ENCODE measurements around the gene PSEN2.
"Not testable (repeated sequence)": the region's sequence is repeated elsewhere in the genome, so short reads cannot be mapped to it uniquely, and the experiment has no call there.

Gene PSEN2

GRCh38 chr1:226870401-226871279 lies at the start of gene PSEN2:
Gene PSEN2 (plus strand): TSS chr1:226870616. CDS start chr1:226881908, 11,292 bp downstream.
- peak; percentile 17 to 18 for DNase-seq

DNA sequence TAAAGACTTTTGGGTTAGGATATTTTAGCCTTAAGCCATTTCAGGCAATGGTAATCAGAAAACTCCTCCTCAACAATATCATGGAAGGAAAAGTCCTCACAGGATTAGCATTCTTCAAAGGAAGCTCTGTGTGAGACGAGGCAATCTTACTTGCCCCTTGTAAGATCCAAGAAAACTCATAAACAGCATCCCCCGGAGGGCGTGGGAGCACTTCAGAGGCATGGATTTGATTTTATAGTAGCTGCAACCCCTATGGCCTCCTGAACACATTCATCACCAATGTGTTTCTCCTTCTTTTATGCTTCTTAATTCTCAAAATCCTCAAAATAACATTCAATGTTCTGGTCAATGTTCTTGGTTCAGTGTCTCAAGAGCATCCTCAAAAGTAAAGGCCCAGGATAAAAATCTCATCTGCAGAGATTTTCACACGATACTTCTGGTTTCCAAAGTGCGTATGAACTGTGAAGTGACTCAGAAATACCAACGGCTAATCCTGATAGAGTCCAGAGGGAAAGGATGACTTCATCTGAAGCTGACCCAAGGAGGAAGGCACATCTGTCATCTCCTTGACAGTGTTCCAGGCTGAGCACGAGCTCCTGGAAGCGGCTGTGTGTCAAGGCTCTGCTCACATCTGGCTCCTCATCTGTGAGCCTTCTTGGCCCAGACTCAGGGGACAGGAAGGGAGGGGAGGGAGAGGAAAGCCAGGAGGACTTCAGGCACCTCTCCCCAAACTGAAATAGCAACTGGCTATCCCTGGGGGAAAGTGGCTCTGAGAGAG lies 49.3 kb upstream of the PSEN2 start:
- no peak for DNase-seq

DNA sequence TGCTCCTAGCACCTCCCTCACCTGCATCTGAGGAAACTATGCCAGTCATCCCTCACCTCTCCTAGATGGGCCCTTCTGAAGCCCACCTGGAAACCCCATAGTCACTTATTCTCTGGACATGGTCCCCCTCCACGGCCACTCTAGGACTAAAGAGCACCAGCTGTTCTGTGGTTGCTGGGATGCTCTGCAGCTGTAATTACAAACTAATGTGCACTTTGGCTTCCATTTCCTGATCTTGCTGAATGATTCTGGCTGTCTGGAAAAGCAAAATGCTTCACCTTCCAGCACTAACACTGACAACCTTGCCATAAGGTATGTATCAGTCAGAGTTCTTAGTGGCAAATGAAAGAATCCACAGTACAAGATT lies 48.7 kb upstream of the PSEN2 start:
- DNase-seq: no peak

GRCh38 chr1:226823643-226824042 lies 46.8 kb upstream of the PSEN2 start:
- DNase-seq: no peak

- DNase-seq: no peak
Measured at GRCh38 chr1:226825037-226825745, 45.2 kb upstream of the PSEN2 start.

DNA sequence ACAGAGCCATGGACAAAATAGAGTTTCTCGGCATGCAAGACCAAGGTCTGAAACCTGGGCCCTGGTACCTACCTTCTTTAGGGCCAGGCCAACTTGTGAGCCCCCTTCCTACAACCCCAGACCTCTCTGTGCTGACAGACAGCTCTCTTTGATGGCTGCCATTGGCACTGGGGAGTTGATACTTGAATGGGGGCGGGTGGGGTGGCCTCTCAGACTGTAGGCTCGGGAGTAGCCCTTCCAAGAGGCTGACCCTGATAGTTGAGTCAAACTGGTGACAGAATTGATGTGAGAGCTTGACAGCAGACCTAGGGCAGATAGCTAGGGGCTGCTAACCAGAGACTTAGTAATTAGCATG lies 44.7 kb upstream of the PSEN2 start:
- DNase-seq: no peak

GRCh38 chr1:226826479-226827261 lies 43.7 kb upstream of the PSEN2 start:
- DNase-seq: no peak

DNA sequence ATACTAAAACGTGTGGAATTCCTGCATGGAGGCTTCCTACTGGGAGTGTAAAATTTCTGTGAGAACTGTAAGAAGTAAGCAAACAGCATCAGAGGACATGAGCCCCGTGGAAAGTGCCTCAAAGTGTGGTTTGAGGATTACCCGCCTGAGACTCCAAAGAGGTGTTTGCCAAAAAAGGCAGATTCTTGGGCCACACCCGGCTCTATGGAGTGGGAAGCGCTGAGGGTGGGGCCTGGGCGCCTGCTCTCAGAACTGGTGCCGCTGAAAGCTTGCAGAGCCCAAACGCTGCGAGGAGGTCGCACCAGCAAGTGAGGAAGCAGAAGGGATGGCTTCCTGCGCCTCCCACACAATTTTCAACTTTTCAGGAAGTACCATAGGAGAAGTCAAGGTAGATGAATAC lies 43.0 kb upstream of the PSEN2 start:
- no peak for DNase-seq

DNA sequence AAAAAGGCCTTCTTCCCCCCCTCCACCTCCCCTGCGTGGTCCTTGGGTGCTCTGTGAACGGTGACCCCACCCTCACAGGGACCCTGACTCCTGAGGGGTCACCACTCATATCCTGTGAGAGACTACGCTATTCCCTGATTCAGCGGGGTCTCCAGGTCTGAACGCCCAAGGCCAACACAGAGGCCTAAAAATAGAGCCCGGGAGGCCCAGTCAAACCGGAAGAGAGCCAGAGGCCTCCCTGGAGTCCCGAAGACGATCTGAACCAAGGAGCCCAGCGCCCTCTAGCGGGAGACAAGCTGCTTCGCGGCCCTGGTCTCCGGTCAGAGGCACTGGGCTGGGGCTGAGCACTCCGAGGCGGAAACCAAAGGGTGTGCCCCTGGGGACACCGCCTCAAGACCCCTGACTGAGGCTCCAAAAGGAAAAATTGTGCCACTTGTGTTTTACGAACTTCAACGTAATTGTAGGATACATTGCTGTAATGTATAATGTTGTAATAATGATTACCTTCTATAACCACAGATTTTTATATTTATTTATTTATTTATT lies 42.4 kb upstream of the PSEN2 start:
- DNase-seq: peak; percentile 93 to 95

DNA sequence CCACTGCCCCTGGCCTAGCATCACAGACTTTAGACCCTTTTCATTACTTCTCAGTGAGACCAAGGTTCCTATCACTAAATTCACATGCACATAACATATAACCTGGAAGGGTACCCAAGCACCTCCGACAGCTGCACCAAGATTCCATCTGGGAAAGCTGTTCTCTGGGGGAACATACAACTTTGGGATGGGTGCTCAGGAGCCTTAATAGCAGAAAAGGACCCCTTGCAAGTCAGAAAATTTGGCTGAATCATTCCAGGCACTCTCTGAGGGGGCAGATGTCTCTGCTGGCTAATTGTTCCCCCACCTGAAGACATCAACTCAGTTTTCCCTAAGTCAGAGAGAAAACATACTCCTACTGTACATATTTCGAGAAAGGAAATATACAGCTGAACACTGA lies 41.3 kb upstream of the PSEN2 start:
- no peak for DNase-seq

DNA sequence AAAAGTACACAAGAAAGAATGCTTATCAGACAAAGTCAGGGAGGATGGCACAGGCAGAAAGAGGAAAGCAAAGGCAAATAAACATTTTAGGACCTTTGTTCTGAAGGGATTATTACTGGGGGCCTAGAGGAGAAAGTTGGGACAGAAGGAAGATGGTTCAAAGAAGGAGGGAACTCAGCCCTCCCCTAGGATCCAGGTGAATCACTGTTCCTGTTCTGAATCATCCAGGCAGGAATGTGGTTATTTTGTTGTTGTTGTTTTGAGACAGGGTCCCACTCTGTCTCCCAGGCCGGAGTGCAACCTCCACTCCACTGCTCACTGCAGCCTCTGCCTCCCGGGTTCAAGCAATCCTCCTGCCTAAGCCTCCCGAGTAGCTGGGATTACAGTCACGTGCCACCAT lies 38.5 kb upstream of the PSEN2 start:
- DNase-seq: no peak

- DNase-seq: no peak
Measured at GRCh38 chr1:226832613-226833012, 37.8 kb upstream of the PSEN2 start.

- DNase-seq: not testable (repeated sequence)
Measured at GRCh38 chr1:226834179-226834578, 36.2 kb upstream of the PSEN2 start.

DNA sequence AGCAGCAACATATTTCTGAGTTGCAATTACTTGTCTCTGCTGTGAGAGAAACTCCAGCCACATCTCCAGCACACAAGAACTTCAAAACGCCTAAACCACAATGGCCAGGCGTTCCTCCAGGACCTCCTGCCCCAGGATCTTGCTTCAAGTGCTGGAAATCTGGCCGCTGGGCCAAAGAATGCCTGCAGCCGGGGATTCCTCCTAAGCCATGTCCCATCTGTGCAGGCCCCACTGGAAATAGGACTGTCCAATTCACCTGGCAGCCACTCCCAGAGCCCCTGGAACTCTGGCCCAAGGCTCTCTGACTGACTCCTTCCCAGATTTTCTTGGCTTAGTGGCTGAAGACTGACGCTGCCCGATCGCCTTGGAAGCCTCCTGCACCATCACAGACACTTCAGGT lies 35.0 kb upstream of the PSEN2 start:
- DNase-seq: not testable (repeated sequence)

DNA sequence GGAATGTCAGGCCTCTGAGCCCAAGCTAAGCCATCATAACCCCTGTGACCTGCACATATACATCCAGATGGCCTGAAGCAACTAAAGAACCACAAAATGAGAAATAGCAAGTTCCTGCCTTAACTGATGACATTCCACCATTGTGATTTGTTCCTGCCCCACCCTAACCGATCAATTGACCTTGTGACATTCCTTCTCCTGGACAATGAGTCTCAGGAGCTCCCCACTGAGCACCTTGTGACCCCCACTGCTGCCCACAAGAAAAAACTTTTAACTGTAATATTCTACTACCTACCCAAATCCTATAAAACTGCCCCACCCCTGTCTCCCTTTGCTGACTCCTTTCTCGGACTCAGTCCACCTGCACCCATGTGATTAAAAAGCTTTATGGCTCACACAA lies 32.5 kb upstream of the PSEN2 start:
- DNase-seq: not testable (repeated sequence)

- no peak for DNase-seq
Measured at GRCh38 chr1:226838456-226838855, 32.0 kb upstream of the PSEN2 start.

GRCh38 chr1:226845624-226846023 lies 24.8 kb upstream of the PSEN2 start:
- no peak for DNase-seq

DNA sequence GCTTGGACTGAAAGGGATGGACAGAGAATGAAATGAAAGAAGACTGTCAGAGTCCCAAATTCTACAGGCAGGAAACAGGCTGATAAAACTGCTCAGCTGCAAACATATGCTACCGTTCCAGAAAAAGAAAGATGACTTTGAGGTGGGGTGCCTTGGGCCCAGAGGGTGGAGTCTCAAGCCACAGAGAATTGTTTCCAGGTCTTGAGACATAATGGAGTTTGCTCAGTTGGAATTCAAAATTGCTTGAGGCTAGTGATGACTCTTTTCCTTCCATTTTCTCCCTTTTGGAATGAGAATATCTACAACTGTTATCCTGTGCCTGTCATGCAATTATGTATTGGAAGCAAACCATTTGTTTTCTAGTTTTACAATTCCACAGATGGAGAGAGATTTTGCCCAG lies 23.6 kb upstream of the PSEN2 start:
- no peak for DNase-seq

- not testable (repeated sequence) for DNase-seq
Measured at GRCh38 chr1:226854548-226854947, 15.9 kb upstream of the PSEN2 start.

DNA sequence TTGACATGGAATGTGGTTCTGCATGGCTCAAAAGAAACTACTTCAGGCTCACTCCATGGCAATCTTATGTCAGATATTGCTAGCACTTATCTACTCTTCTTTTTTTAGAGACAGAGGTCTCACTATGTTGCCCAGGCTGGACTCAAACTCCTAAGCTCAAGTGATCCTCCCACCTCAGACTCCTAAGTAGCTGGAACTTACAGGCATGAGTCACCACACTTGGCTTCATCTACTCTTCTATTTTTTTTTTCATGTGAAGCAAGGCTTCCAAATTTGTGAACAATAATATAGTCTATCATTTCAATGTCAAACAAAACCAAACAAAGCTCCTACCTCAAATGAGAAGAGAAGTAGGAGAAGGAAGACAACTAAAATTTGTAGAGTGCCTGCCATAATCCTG lies 7.5 kb upstream of the PSEN2 start:
- no peak for DNase-seq

DNA sequence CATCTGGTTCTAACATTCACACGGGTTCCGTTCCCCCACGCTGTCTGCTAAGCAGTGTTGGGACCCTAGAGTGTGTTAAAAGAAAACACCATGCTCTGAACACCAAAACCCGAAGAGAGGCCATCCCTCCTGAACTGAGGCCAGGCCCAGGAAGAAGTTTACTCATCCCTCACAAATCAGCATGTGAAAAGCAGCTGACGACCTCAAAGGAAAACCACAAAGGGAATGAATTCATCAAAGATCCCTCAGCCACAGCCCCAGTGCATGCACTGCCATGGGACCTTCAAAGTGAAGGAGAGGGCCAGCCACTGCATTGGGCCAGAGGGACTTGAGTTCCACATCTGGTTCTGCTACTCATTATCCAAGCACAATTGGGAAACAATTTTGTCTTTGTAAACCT lies 7.0 kb upstream of the PSEN2 start:
- DNase-seq: no peak

DNA sequence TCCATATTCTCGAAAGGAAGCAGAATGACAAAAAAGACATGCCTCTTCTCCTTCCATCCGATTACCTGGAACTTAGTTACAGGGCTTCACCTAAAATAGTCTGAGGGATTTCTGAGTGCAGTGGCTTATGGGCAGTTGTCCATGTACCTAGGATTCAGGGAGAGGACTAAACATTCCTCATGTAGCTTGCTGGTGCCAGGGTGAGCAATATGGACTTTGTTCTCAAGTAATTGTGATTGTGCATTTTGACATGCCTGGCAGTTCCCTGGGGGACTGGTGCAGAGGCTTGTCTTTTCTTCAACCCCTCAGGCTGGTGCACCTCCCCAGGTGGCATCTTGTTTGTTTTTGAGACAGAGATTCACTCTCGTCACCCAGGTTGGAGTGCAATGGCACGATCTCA lies 6.1 kb upstream of the PSEN2 start:
- no peak for DNase-seq

DNA sequence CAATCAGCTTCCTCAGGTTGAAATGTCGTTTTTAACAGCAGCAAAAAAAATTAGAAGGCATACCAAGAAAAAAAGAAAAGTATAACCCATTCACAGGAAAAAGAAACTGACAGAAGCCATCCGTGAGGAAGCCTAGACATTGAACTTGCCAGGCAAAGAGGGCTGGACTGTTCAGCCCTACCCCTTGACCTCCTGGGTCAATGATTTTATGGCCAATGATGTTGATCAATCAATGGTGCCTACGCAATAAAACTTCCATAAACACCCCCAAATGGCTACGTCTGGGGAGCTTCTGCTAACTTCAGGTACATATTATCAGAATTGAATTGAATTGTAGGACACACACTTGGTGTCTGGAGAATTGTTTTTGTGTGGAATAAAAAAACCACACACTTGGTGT lies 4.8 kb upstream of the PSEN2 start:
- DNase-seq: no peak
